HG03565 (cell line): ENCODE results near the gene CA5B.
"Not testable (repeated sequence)": the region's sequence is repeated elsewhere in the genome, so short reads cannot be mapped to it uniquely, and the experiment has no call there.

ENCODE experiments used
- ATAC-seq: cut with Tn5 transposase; IDR thresholded peaks from one replicate; pipeline ENCODE4 v1.9.1; 2021; ENCODE audit warnings: mild to moderate bottlenecking, moderate library complexity; ENCODE audit not compliant: unreplicated experiment

Gene CA5B, protein sequence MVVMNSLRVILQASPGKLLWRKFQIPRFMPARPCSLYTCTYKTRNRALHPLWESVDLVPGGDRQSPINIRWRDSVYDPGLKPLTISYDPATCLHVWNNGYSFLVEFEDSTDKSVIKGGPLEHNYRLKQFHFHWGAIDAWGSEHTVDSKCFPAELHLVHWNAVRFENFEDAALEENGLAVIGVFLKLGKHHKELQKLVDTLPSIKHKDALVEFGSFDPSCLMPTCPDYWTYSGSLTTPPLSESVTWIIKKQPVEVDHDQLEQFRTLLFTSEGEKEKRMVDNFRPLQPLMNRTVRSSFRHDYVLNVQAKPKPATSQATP

GRCh38 chrX:15737959-15738902 is at the start of gene CA5B:
TSS of gene CA5B (plus strand) at chrX:15738270. CDS start at chrX:15750024, 11,754 bp downstream.
- ATAC-seq = peak; percentile 83

DNA sequence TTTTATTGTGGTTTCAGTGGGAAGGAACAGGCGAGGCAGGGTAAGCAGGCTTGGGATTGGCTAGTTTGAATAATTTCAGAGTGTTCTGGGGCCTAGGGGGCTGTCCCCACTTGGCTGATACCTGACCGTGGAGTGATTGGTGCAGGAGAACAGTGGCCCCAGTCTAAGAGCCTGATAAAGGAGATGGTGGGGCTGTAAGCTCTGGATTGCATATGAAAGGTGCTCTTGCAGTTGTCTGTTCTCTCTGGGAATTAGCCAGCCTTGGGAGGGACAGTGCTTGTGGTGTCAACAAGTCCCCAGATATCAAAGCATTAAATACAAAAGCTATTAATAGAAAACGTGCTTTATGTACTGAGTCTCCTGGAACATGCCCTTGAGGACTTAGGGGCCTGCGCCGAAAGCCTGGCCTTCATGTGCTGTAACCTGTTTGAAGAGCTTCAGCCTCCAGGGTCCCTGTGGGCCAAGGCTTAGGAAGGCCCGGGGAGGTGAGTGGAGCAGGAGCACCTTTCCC is 43.1 kb upstream of the CA5B start:
- ATAC-seq = no peak

GRCh38 chrX:15696516-15696915 is 41.6 kb upstream of the CA5B start:
- ATAC-seq = no peak

DNA sequence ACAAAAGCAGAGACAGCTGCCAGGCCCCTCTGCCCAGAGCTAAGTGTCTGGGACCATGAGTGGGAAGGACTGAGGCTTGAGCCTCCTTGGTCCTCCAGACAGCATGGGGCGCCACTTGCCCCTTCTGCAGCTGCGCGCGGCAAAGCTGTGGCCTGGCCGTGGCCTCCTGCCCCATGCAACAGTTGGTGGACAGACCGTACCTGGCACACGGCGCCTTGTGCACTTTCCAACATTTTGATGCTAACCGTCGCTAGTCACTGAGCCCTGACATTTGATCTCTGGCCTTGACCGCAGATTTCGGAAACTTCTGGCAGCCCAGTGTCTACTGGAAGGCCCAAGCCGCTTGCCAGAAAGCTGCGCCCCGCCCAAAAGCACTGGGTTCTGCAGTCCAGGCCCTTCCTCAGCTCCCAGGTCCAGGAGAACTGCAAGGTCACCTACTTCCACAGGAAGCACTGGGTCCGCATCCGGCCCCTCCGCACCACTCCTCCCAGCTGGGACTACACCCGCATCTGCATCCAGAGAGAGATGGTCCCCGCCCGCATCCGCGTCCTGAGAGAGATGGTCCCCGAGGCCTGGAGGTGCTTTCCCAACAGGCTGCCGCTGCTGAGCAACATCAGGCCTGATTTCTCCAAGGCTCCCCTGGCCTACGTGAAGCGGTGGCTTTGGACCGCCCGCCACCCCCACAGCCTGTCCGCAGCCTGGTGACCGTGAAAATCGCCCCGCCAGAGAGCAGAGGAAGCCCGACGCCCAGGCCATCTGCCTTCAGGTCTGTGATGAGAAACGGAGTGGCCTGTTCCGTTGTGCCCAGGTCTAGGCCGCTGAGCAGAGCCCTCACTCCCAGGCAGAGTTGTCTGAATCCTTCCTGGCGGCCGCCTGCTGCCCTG is 35.3 kb upstream of the CA5B start:
- no peak for ATAC-seq

GRCh38 chrX:15703809-15704208 is 34.3 kb upstream of the CA5B start:
- ATAC-seq = not testable (repeated sequence)

GRCh38 chrX:15704273-15704672 is 33.8 kb upstream of the CA5B start:
- ATAC-seq = not testable (repeated sequence)

- no peak for ATAC-seq
Measured at GRCh38 chrX:15714529-15714928, 23.5 kb upstream of the CA5B start.

- ATAC-seq = no peak
Measured at GRCh38 chrX:15718283-15718970, 19.6 kb upstream of the CA5B start.

DNA sequence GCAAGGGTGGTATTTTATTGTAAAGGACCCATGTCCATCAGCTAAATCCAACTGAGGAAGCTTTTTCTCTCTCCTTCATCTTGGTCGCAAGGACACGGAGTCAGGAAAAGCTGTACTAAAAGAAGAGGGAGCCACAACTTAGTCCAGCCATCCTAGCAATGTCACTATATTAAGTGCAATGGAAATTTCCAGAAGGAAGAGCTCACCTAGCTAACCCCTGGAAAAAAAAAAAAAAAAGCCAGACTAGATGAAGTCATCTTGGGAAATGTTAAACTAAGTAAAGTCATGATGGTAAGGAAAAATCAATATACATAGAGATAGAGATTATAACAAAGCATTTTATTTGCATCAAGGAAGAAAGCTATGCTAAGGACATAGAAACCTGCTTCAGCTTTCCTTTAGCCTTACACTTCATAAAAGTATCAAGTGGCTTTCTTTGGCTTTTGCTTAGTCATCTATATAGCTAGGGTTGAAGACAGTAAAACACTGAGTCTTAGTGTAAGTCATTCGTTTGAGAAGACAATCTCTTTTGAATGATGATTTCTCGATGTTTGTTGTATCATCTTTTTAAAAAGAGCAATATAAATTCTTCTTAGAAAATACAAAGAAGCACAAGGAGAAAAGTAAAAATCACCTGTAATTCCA is 18.6 kb upstream of the CA5B start:
- no peak for ATAC-seq

DNA sequence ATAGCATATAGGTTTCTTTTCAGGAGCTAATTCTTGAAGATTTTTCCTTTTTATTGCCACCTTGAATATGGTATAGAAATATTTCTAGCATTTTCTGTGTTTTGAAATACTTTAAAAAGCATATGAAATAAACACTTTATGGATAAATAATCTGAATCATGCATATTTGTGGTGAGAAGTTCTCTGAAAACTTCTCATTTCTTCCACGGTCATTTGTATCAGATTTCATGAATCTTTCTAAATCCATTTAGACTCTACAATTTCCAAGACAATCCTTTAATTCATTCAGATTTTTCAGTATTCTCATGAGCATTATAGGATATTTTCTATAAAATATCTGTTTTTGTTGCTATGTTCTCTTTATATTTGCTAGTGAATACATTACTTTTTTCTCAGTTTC is 16.2 kb upstream of the CA5B start:
- ATAC-seq = no peak

- ATAC-seq = no peak
Measured at GRCh38 chrX:15723887-15724517, 14.1 kb upstream of the CA5B start.

GRCh38 chrX:15724911-15725310 is 13.2 kb upstream of the CA5B start:
- no peak for ATAC-seq

DNA sequence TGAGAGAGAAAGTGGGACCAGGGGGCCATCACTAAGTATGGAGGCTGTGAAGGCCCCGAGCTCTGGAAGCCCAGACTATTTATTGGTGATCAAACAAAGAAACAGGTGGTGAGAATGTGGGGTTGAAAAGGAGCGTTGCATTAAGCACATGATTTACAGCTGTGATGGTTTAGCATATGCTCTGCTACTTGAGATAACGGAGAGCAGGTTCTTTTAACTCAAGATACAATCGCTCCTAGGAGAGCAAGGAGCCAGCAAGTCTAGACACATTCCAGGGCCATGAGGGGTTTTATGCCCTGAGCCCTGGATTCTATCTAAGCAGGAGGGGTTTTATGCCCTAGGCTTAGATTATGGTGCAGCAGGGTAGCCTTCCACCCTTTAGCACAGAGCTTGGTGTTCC is 6.7 kb upstream of the CA5B start:
- ATAC-seq = not testable (repeated sequence)

DNA sequence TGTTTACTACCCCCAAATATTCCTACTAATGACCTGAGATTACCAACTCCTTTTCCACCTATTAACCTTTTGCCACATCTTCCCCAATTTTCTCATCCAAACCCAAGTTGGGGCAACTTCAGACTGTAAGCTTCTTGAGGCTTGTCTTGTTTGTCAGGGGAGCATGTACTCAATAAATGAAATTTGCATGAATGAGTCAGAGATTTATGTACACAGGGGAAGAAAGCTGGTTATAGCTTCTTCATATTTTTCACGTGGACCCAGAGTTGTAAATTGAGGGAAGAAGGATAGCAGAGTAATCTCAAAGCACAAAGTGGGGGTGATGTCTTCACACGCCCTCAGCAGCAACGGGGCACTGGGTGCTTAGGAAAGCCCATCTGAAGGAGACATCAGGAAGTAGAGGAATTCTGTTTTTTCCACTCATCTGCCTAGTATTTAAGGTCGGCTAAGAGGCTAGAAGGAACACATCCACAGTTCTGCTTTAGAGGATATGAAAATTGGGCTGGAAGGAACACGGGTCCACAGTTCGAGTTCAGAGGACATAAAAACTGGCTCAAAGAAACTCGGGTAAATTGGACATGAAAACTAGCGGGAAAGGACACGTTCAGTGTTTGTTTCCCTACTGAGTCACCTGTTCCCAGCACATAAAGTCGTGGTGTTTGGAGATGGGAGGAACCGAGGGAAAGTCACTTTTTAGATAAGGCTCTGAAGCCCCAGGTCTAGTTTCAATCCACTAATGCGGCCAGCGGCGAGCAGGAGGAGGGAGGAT is 696 bp upstream of the CA5B start:
- no peak for ATAC-seq

DNA sequence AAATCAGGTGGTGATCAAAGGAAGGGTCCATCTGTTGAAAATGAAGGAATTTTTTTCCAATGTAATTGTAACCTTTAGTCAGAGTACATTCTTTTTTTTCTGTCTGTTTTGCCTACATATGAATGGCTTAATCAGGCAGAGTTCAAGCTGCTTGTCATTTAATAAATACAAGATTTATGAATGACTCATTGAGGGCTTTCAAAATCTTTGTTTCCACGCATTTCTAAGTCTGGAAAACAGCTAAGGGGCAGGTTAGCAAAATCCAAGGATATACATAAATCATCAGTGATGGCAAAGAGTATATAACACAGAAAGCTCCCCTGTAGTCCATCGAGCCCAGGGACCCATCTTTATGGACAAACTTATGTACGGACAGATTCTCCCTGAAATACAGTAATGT is 1.8 kb downstream of the CA5B start:
- ATAC-seq = no peak

DNA sequence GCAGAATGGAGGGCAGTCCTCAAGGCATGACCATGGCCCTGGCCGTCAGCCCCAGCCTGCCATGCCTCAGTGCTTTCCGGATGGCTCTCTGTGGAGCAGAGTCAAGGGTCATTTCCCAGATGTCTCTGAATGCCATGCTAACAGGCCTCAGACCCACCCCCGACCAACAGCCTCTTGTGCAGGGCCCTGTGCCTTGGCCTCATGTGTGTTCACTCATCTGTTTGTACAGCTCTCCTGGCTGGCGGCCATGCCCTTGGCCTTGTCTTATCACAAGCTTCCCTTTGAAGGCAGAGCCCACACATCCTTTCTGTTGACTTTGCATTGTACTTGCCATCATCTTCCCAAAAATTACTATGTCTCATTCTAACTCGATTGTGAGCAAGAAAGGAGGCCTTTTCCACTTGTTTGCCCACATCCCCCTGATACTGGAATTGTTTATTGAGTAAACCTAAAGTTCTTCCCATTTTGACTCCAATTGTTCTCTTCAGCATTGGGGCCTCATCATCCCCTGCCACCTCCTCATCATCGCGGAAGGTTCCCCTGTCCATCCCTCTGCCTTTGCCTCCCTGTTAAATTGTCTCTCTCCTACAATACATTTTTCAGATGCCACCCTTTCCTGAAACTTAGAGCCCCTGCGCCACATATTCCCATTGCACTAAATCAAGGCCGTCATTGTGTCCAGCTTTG is 6.3 kb downstream of the CA5B start:
- no peak for ATAC-seq

GRCh38 chrX:15745179-15745578 is 7.1 kb downstream of the CA5B start:
- ATAC-seq = no peak

DNA sequence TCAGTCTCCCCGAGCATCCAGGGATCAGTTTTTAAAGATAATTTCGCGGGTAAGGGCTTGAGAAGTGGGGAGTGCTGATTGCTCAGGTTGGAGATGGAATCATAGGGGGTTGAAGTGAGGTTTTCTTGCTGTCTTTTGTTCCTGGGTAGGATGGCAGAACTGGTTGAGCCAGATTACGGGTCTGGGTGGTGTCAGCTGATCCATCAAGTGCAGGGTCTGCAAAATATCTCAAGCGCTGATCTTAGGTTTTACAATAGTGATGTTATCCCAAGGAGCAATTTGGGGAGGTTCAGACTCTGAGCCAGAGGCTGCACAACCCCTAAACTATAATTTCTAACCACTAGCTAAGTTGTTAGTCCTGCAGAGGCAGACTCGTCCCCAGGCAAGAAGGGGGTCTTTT is 8.6 kb downstream of the CA5B start:
- ATAC-seq = not testable (repeated sequence)
